H1 (cell line): ENCODE results near the gene PCTP. TPM values are rescaled to one million over a fixed set of nuclear protein-coding genes. Genes with fewer than 3 reads are reported as not detected.

Source experiments
- ASH2L ChIP-seq: fragments of 200-600, 300-600 bp; sonication (generic); IDR thresholded peaks from one replicate; pipeline ENCODE4 v1.7.1; 2017; ENCODE audit warnings: low read length
- MAFK ChIP-seq: IDR thresholded peaks from 2 replicates; pipeline ENCODE4 v1.6.1; 2012; ENCODE audit warnings: low read depth, mild to moderate bottlenecking, improper control_type of control experiment, low read length
- polyA plus RNA-seq, 7 experiments: library from polyadenylated mRNA; depleted of rRNA in 3 of 7; stranded (reverse) in 5 of 7; unstranded in 2 of 7; fragments of >200 nt in 5 of 7; fragments of 200-250 nt in 2 of 7; gene quantifications; 1 replicate in 5 of 7; 2 replicates in 1 of 7; 4 replicates in 1 of 7; pipeline versions ENCODE4 v1.2.1 to v1.2.3, GENCODE V29; 2011 to 2013; ENCODE audit warnings: missing spikeins in 2 of 7, mixed read lengths in 2 of 7
- total RNA-seq: library from RNA; stranded (reverse); fragmentation: NEBNext Ultra II Directional; extraction: Animal tissue kit (Norgen Biotek cat#: 25700); gene quantifications from 2 replicates; pipeline ENCODE4 v1.2.1, GENCODE V29; 2021

Gene PCTP
- total and polyA plus RNA-seq, 2 of the 8 experiments (the other 6 are each of a cell fraction or from before 2014, with no cell fraction given): 14.1 to 14.6 TPM

DNA sequence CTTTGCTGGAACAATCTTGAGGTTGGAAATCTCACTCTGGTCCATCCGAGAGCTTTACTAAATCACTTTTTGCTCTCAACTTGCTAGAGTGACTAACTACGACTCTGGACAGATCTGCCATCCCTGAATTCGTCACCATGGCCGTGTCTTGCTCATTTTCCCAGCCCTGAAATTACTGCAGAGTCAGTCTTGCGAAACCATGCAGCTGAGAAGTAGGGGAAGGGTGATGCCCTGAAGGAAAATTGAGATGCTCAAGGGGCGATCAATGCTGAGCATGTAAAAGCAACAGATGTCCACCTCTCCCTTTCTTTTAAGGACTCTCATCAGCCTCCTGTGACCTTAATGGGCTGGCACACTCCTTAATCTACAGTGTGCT lies 18.8 kb downstream of the PCTP start (continued):
- no peak for TF ChIP-seq ASH2L
- no peak for TF ChIP-seq MAFK
